Activated T-cell treated with anti-CD3 and anti-CD28 coated beads, Interleukin-2, amount 50 U/mL, for 48 hours (primary cell): ENCODE results near the gene ZNF710.

ENCODE experiments used
- DNase-seq, 2 experiments: peaks; one replicate each; pipeline ENCODE4 v3.0.0-alpha.2; 2020

ZNF710 gene

DNA sequence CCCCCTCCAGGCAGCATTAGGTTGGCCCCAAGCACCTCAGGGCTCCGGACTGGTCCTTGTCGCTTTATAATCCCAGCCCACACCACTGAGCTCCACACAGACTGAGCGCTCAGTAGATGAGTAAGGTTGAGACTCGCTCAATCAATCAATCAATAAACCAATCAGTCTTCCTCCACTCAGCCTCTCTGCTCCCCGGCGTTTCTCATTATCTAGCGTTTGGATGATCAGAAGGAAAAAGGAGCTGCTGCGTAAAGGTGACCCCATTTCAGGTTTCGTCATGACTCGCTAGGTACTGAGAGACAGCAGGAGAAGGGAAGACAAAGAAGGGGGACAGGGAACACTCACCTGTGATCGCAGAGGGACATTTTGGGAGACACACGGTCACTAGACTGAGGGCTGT is 41.2 kb downstream of the ZNF710 start:
- no peak for DNase-seq

DNA sequence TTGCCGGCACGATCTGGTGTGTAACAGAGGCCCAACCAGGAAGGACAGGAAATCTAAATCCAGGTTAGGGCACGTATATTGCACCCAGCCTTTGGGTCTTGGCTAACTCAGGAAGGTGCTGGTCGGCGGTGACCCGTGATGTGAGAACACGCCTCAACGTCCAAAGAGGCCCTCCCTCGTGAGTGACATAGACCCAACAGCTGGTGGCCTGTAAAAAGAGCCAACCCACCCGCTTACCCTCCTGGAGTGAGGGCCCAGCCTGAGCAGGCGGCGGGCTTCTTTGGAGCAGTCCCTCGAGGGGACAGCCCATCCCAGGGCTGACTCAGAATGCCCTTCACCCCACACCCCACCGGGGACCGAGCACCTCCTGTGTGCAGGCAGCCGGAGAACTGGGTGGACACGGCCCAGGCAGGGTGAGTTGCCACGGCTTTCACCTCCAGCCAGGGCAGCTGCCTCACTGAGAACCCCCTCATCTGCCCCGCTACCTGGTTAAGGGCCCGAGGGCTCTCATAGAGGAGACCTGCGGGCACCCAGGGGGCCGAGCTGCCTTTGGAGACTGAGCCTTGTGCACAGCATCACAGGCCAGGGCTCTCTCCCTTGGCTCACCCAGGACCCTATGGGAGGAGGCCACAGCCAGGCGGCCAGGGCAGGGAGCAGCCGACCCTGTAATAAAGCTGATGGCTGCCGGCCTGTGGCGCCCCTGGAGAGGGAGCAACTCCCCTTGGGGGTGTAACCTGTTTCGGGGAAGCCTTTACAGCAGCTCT is 41.8 kb downstream of the ZNF710 start:
- DNase-seq: no peak

DNA sequence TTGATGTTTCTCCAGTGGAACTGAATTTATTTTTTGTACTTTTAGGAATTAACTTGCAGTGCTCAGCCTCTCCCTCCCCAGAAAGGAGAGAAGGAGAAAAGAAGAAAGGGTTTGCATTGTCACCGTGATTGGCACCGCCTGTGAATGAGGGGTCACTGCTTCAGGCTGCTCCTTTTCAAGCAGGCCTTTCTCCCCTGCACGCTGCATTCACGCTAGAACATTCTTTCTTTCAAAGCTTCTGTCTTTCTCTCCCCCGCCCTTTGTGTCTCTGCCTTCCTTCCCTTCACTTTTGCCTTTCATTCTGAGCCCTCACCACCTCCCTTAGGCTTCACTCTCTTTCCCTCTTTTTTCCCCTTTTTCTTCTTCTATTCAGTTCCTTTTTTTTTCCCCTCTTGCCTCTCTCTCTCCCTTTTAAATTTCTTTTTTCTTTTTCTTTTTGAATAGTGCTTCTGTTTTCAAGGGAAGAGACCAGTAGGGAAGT is 42.4 kb downstream of the ZNF710 start:
- DNase-seq: no peak

DNA sequence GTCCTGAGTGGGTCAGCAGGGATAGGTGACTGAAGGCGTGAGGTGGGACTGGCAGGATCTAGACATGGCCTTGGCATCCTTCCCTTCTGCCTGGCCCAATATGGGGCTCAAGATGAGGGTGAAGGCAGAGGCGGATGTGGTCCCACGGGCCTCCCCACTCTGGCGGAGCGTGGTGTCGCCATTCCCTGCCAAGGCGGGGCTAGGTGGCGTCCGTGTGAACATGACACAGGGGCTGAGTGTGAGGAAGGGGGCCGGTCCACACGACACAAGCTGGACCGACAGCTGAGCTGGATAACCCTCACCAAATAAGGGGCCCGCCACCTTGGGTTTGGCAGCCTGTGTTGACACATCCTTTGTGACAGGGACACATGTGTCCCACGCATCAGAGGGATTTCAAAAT is 43.1 kb downstream of the ZNF710 start:
- DNase-seq: no peak

DNA sequence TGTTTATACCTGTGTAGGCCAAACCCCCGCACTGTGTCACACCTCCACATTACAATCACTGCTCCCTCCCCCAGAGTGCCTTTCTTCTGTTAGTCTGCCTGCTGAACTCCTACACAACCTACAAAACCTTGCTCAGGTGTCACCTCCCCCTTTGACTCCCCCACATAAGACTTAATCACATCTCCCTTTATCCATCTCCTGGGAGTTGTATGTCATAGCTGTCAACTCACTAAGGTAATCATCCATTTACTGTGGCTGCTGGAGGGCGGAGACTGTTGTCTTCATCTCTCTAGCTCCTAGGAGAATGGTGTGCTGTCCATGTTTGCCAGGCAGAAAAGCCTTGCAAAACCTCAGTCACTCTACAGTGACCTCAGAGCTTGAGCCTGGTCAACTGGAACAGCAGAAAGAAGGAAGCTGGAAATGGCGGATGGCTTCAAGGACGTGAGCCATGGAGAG is 43.8 kb downstream of the ZNF710 start:
- no peak for DNase-seq

DNA sequence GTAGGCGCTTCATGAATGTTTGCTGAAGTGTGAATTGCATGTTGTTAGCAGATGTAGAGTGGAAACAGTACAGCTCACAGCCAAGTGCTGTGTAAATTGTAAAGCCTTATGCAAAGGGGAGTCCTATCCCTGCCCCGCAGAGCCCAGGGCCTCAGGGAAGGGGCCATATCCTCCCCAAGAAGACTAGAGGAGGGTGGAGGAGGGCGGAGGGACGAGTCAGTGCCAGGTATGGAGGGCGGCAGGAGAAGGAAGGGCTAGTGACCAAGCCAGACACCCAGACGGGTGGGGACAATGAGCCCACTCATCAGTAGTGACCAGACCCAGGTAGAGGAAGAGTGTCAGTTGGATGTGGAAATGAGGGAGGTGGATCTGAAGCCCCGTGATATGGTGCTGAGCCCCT is 45.2 kb downstream of the ZNF710 start:
- DNase-seq: no peak

DNA sequence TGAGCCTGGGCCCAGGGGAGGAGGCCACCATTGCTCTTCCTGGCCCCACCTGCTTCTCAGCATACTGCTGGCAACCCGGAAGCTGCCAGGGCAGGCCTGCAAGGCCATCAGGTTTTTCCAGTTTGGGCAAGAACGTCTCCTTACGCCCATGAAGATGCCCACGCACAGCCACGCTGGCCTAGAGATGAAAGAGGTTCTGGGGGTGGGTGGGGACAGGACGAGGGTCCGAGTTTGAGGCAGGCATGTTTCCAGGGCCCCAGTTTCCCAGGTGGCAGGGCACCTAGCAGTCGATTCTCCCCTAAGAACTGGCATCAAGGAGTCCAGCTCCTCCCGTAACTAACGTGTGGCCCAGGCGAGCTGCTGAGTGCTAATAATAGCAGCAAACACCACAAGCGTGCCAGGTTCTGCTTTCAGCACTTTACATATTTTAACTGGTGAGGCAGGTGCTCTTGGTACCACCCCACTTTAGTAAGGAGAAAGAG is 45.8 kb downstream of the ZNF710 start:
- no peak for DNase-seq

DNA sequence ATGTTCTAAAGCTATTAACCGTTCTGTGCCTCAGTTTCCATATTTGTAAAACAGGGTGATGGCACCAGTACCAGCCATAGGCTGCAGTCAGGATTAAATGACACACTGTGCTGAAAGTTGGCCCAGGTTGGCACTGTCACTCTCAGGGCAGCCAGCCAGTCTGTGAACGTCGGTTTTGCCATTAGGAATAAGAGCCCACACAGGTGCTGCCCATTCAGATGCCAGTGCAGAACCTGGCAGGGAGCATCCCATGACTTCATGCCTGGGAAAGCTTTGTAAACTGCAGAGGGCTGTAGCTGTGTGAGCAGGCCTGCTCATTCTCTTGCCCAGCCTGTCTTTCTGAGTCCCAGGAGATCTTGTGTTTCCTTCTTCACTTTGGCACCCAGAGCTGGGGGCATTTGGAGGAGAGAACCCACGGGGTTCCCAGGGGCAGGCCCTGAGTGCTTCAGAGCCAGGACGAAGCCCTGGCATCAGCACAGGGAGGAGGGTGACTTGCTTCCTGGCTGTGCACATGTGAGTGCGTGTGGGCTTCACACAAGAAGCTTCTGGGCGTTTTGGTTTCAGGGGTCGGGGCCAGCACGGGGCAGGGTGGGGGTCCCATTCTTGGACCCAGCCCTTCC is 46.9 kb downstream of the ZNF710 start:
- no peak for DNase-seq

DNA sequence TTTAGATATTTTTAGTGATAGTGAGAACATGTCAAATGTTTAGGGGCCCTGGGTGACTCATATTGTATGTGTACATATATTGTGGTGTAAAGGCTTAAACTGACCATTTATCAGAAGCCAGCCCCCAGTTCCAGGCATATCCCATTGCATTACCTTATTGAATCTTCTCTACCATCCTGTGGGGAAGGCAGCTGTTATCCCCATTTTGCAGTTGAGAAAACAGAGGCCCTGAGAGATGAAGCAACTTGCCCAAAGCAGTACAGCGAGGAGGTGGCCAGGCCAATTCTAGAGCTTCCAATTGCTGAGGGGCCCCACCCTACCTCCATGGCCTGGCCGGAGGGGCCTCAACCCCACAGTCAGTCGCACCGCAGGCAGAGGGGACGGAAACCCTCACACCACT is 47.9 kb downstream of the ZNF710 start:
- DNase-seq: no peak

DNA sequence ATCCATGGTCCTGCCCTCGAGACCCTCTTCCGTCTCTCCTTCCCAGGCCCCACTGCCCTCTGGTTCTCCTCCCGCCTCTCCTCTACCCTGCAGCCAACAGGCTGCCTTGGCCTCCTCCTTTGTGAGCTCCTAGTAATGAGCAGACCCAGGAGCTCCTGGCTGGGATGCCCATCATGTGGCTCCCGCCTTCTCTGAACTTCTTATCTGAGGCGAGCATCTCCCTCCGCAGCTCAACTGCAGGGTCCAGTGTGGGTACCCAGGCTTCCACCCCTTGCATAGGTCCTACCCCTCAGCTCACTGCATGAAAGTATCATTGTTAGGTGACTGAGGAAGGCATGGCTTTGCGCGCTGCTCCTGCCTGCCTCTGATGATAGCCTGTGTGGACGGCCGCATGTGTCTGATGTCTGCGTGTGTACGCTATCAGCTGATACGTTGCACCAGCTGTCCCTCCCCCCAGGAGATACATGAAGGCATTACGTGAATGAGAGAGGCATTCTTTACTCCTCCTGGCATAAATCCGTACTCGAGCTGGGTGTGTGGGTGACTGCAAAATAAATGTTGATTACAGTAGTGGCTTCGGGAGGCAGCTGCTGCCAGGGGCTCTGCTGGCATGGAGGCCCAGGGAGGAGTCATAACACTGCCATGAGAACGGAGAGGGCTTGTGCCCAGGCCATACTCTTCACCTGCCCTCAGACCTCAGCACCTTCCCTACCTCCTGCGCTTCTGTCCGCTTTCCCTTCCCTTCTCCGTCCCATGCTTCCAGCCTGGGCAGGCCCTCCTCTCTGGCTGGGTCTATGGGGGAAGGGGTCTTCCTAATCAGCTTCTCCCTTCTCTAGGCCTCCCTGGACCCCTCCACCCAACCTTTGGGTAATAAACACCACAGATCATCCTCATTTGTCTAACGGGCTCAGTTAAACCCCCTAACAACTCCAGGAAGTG is 48.8 kb downstream of the ZNF710 start:
- DNase-seq: no peak

DNA sequence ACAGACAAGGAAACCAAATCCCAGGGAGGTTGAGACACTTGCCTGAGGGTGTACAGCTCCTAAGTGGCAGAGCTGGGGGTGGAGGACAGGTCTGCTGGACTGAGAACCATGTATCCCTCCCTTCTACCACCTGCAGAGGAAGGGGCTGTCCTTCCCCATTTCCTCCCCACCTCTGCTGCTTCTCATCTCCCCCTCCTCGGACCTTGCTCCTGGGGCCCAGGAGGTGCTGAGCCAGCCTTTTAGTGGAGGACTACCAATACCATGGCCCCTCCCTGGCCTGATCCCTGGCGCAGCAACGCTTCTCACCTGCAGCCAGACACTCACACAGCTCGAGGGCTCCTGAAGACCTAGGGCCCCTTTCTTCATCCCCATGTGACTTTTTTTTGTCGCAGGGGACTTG is 50.8 kb downstream of the ZNF710 start:
- DNase-seq: no peak

DNA sequence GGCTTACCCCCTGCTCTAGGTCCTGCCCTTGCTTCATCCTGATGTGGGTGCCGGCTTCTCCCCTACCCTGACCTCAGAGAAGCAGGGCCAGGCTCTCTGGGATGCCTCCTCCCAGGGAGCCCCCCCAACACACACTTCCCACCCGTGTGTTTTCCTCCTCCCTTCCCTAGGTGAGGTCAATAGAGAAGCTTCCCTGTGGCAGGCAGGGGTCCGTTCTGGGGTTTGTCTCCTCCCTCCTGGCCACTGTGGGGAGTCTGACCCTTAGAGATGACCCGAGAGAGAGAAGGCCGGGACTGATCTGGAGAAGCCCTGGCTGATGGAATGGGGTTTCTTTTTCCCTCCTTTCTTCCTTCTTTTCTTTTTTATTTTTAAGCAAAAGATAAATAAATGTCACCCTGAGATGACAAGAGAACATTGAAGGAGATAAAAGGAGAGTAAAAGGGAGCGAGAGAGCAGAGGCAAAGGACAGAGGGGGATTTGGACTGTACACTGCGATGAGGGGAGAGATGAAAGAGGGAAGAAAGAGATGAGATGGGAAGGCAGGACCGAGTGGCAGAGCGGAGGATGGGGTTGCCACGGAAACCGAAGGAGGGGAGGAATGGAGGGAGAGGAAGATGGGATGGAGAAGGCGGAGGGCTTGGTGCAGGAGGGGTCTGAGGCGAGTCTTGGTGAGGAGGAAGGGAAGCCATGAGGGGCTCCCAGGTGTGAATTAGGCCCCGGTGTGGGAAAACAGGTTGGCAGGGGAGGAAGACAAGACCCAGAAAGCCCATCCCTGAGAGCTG is 52.8 kb downstream of the ZNF710 start:
- no peak for DNase-seq

DNA sequence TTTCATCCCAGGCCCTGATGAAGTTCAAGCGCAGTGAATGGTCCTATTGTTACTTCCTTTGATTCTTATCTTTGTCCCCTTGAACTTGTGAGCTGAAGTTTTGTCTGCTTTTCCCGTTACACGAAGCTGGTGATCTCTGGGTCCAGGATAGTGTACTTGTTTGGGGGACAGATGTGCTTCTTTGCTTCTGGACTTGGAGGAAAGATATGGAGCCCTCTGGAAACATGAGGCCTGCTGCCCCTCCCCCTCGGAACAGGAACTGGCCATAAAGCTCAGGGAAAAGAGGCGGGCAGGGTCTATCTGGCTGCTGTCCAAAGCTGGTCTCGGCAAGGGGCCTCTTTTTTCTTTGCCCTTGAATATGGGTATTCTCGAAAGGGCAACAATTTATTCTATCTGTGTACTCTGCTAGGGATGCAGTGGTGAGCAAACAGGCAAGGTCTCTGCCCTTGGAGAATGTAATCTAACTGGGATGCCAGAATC is 53.5 kb downstream of the ZNF710 start:
- DNase-seq: no peak

DNA sequence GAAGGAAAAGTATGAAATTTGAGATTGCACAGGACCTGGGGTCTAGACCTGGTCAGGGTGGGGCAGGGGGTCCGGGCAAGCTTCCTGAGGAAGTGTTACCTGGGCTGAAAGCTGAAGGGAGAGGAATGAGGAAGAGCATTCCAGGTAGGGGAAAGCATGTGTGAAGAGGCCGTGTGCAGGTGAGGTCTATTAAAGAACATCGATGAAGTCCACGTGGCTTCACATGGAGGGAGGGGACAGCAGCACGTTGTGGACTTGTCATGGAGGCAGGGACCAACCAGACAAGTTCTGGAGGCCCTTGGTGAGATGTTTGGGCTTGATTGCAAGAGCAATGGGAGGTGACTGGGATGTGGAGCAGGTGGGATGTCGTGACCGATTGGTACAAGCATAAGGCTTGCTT is 54.1 kb downstream of the ZNF710 start:
- no peak for DNase-seq

DNA sequence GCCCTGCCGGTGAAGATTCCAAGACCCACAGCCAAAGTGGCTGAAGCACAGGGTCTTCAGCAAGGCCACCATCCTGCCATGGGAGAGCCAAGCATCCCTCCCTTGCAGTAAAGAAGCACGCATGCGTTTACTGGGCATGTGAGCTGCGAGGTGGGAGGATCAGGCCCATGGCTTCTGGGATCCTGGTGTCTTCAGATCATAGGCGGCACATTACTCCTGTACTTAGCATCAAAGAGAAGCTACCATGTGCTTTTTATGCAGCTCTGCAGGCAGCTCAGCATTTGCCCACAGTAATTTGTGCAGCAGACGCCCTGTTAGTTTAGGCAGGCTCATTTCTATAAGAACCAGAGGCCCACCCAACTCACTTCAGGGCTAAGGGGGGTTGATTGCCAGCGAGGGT is 55.4 kb downstream of the ZNF710 start:
- DNase-seq: no peak

DNA sequence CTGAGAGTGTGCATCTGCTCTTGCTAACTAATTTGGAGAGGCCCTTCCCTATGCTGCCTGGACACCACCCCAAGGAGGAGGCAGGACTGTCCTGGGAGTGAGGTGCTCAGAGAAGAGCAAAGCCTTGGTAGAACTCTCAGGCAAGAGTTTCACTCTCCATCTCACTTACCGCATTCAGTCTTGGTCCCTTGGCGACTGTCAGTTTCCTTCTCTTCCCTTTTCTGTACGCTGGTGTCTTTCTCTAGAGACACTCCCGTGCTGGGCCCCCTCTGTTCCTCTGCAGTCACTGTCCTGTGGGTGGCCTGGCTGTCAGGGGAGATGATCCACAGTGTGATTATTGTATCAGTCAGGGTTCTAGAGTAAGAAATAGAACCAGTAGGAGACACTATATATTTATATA is 57.2 kb downstream of the ZNF710 start:
- DNase-seq: peak in 1 of 2 experiments; percentile 41

DNA sequence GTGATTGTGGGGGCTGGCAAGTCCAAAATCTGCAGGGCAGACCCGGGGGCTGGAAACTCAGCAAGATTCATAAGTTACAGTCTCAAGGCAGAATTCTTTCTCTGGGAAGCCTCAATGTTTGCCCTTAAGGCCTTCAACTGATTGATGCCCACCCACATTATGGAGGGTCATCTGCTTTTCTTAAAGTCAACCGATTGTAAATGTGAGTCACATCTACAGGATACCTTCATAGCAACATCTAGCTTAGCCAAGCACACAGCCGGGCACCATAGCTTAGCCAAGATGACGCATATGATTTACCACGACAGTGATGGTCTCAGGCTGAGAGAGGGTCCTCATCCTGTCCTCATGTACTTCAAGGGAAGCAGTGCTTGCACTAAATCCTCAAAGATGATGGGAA is 57.7 kb downstream of the ZNF710 start:
- no peak for DNase-seq

DNA sequence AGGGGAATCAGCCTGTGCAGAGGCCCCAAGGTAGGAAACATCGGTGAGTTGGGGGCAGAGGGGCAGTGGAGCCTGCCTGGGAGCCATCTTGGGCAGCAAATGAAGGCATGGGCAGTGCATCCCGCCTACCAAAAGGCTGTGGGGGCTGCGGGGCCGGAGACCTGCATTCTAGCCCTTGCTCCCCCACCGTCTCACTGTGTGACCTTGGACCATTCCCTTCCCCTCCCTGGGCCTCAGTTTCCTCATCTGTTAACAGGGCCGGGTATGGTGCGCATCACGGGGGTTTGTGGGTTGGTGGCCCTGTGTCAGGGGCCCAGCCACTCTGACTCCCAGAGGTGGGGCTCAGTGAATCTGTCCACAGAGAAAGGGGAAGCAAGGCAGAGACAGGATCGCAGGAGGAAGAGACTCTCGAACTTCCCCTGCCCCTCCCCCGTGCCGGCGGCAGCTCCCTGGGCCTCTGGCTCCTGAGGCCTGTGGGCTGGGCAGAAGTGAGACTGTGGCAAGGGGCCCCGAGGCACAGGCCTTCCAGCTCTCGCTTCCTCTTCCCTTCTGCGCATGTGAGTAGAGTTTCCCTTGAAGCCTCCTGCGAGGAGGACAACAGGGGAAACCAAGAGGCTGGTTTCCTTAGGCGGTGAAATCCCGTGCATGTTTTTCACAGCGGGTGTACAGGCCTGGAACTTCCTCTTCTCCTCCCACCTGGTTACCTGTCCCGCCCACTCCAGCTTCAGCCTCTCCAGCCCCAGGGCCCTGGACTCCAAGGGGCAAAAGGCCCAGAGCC is 58.3 kb downstream of the ZNF710 start:
- DNase-seq: peak; percentile 87 to 89

DNA sequence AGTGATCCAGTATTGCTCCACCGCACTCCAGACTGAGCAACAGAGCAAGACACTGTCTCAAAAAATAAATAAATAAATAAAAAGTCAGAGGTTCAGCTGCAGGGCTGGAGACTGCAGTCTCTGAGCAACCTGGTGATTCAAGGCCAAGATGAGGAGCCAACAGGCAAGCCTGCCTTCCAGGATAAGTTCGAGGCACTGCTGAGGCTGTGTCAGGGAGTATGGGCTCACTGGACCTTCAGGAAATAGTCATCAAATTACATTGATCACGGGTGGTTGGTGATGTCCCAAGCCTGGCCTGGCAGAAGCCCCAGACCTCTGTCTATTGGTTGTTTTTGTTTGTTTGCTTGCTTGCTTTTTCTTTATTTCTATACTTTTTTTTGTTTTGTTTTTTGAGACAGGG is 59.7 kb downstream of the ZNF710 start:
- DNase-seq: no peak

DNA sequence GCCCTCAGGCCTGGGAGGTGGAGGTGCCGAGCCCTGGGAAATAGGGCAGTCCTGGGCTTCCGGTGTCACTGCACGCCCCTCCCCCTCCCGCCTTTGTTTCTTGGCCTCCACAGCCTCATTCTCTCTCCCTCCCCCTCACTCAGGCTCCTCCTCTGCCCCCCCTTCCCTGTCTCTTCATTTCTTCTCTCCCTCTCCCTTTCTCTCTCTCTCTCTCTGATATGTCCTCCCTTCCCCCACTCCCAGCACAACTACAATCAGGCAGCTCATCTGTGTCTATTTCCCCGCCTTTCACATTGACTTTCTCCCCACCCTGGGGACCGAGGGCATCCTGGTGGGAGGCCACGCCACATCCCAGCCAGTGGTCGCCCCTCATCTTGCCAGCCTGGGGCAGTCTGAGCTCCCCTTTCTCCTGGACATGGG is 60.9 kb downstream of the ZNF710 start:
- DNase-seq: peak; percentile 60 to 62

DNA sequence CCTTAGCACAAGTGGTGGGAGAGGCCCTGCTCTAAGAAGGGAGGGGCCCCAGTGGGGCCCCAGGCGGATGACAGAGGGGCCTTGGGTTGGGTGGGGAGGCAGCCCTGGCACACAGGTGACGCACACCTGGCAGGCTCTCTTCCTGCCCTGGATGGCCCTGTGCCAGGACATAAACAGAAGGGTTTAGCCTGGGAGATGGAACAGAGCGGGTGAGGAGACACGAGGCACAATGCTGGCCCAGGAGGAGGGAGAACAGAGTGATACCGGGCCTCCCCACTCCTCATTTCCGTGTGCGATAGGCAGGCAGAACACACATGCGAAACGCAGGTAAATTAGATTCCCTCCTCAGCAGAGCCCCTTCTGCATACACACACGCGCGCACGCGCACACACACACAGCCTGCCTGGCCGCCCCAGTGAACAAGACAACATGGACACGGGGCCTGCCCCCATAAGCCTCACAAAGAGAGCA is 61.4 kb downstream of the ZNF710 start:
- DNase-seq: peak; percentile 31 to 39
